AG09309 (cell line): ENCODE results near the gene ZBTB7A.
"Not testable (repeated sequence)": the region's sequence is repeated elsewhere in the genome, so short reads cannot be mapped to it uniquely, and the experiment has no call there.

ENCODE experiments used
- DNase-seq: peaks from one replicate; pipeline ENCODE4 v3.0.0-alpha.2; 2010; ENCODE audit warnings: low read depth
- H3K4me3 ChIP-seq: 2 replicates; pipeline ENCODE4 v1.5.1; 2011; ENCODE audit warnings: mild to moderate bottlenecking, low read depth, low read length, moderate library complexity; ENCODE audit not compliant: control insufficient read depth
- TF ChIP-seq, protein P1 (sequence below): IDR thresholded peaks from 2 replicates; pipeline ENCODE4 v1.5.1; 2011; ENCODE audit warnings: mild to moderate bottlenecking, low read depth, low read length, inconsistent platforms; ENCODE audit not compliant: insufficient read depth, control insufficient read depth; ENCODE audit errors: missing control alignments

ZBTB7A gene

DNA sequence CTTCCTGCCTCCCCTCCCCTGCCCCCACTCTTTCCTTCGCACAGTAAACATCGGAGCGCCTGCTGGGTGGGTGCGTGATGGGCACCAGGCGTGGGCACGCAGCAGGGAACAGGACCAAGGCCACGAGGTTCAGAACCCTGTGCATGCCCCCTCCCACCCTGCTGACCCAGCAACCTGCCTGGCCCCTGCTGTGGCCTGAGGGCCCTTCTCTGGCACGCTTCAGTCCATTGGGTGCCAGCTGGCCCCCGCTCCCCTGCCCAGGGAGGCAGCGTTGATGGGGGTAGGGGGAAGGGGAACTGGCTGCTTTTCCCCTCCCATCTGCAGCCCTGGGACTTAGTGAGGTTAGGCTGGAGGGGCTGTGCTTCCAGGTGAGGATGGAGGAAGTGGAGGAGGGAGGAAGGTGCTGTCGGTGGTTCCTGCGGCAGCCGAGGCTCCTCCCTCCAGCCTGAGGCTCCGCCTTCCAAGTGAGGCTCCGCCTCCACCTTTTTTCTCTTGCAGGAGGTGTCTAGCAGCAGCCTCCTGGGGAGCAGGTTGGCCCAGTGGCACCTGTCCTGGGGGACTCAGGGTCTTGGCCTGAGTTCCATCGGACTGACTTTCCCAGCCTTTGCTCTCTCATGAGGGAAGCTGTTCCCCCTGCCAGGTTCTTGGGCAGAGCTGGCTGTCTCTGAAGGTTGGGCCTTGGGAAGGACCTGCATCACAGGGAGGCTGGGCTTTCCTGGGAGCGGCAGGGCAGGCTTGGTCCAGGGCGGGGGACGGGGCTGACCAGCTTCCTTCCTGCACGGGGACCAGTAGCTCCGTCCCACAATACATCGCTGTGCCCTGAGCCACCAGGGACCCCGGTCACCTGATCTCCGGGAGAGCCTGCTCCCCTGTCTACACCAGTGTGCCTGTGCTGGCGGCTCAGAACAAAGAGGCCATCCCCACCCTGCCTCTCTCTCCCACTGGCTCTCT is 51.9 kb downstream of the ZBTB7A start:
- DNase-seq = no peak
- TF ChIP-seq, protein P1, sequence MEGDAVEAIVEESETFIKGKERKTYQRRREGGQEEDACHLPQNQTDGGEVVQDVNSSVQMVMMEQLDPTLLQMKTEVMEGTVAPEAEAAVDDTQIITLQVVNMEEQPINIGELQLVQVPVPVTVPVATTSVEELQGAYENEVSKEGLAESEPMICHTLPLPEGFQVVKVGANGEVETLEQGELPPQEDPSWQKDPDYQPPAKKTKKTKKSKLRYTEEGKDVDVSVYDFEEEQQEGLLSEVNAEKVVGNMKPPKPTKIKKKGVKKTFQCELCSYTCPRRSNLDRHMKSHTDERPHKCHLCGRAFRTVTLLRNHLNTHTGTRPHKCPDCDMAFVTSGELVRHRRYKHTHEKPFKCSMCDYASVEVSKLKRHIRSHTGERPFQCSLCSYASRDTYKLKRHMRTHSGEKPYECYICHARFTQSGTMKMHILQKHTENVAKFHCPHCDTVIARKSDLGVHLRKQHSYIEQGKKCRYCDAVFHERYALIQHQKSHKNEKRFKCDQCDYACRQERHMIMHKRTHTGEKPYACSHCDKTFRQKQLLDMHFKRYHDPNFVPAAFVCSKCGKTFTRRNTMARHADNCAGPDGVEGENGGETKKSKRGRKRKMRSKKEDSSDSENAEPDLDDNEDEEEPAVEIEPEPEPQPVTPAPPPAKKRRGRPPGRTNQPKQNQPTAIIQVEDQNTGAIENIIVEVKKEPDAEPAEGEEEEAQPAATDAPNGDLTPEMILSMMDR = no peak

DNA sequence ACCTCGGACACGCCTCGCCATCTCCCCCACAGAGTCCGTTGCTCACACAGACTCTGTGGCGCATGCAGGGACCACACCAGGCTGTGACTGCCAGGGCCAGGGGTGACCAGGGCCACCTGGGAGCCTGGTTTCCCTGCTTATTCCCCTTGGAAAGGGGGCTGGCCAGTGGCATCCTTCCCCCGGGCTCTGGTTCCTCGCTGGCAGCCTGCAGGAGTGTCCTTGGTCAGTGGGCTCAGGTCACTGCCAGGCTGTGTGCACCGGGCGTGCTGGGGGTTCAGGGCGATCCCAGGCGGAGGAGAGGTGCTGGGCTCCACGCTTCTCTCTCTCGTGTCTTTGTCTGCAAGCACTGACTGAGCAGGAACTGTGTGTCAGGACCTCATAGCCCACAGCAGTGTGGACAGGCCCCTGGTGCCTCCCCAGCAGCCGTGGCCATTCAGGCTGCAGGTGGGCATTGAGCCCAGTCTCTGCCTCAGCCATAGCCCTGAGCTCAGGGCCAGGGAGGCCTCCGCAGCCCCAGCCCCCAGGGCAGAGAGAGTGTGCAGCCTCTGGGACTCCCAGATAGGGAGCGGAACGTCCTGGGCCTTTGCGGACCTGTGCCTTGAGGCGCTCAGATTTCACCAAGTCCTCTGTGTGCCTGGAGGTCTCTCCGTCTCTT is 52.7 kb downstream of the ZBTB7A start:
- TF ChIP-seq, protein P1 = no peak

More for the DNA sequence above, 51.9 kb downstream of the ZBTB7A start:
- H3K4me3 ChIP-seq = no peak overlapping the region

DNA sequence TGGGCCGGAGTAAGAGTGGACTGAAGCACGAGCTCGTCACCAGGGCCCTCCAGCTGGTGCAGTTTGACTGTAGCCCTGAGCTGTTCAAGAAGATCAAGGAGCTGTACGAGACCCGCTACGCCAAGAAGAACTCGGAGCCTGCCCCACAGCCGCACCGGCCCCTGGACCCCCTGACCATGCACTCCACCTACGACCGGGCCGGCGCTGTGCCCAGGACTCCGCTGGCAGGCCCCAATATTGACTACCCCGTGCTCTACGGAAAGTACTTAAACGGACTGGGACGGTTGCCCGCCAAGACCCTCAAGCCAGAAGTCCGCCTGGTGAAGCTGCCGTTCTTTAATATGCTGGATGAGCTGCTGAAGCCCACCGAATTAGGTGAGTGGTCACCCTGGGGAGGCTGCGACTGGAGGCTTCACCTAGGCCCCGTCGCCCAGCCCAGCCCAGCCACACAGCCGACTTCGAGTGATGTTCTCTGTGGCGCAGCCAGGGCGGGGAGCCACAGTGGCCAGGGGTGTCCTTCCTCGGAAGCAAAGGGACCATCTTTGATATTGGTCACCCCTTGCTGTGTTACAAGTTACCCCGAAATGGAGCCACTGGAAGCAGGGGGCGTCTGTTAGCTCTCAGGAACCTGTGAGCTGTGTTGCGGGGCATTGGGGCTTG is 53.6 kb downstream of the ZBTB7A start:
- H3K4me3 ChIP-seq = no peak overlapping the region
- TF ChIP-seq, protein P1 = no peak
- DNase-seq = no peak

More for the DNA sequence above, 52.7 kb downstream of the ZBTB7A start:
- H3K4me3 ChIP-seq = no peak overlapping the region
- no peak for DNase-seq

DNA sequence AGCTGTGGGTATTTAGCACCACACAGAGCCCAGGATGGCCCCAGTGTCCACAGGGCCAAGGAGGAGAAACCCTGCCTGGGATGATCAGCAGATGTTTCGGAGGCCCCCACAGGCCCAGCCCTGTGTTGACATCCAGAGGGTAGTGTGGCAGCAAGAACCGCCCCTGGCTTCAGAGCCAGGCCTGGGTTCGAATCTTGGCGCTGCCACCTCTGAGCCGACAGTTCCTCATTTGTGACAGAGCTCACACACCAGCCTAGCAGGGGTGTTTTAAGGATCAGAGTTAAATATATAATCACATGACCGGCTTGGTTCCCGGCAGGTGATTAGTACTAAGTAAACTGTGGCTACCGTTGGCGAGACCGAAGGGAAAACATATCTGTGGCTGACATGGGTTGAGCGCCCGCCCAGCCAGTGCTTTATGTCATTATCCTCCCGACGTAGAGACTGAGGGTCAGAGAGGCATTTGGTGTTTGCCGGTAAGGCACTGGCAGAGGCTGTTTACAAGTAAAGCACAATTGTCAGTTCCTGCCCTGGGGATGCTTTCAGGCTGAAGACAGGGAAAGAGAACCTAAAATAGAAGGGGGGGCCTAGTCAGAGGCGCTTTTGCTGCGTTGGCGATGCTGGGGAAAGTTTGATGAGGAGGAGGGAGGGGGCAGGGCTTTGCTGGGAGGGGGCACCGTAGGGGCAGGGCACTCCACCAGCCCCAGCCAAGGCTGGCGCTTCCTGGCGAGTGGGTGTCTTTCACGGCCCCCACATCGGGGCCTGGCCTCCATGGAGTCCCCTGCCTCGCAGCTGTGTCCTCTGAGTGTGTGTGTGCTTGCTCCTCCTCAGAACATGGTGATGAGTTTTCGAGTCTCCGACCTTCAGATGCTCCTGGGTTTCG is 54.4 kb downstream of the ZBTB7A start:
- DNase-seq = no peak

DNA sequence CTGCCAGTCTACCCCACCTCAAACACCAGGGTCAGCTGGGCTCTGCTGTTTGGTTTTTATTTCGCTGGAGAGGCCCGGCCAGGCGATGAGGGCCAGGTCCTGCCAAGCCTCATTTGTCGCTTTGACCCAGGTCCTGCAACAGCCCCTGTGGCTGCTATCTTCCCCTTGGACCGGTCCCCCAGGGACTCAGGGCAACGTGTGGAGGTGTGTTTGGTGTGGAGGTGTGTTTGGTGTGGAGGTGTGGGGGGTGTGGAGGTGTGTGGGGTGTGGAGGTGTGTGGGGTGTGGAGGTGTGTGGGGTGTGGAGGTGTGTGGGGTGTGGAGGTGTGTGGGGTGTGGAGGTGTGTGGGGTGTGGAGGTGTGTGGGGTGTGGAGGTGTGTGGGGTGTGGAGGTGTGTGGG is 55.3 kb downstream of the ZBTB7A start:
- H3K4me3 ChIP-seq, DNase-seq: not testable (repeated sequence)

More for the DNA sequence above, 54.4 kb downstream of the ZBTB7A start:
- TF ChIP-seq, protein P1 = no peak
- H3K4me3 ChIP-seq = no peak overlapping the region

DNA sequence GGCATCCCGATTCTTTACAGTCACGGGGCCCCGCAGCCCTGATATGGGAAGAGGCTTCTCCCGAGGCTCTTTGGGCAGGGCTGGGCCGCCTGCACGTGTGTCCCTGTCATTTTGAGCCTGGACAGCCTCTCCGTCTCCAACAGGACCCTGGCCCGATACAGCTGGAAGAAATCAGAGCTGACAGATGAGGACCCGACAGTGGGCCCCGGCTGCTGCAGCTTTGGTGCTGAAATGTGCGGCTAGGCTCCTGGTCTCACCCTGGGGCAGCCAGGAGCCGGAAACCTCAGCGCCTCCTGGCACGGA is 55.9 kb downstream of the ZBTB7A start:
- DNase-seq = no peak
- TF ChIP-seq, protein P1 = no peak
- no peak overlapping the region for H3K4me3 ChIP-seq
